ENCODE results near the gene CEP68.

DNA sequence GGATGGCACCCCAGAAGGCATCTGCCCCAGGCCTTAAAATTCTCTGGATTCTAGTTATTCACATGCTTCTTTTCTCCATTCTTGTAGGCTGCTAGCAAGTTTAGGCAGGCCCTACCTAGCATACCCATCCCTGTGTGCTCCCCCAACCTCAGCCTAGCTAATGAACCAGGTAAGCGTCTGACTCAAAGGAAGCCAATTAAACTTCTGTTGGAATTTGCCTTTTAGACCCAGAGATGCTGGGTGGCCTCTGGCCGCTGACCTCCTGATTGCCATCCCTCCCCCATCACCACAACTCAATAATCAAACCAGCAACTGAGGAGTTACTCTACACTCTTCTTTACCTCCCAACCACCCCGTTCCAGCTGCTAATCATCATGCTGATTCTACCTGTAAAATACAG is 19.0 kb upstream of the CEP68 start:
- TF ChIP-seq, protein P1, sequence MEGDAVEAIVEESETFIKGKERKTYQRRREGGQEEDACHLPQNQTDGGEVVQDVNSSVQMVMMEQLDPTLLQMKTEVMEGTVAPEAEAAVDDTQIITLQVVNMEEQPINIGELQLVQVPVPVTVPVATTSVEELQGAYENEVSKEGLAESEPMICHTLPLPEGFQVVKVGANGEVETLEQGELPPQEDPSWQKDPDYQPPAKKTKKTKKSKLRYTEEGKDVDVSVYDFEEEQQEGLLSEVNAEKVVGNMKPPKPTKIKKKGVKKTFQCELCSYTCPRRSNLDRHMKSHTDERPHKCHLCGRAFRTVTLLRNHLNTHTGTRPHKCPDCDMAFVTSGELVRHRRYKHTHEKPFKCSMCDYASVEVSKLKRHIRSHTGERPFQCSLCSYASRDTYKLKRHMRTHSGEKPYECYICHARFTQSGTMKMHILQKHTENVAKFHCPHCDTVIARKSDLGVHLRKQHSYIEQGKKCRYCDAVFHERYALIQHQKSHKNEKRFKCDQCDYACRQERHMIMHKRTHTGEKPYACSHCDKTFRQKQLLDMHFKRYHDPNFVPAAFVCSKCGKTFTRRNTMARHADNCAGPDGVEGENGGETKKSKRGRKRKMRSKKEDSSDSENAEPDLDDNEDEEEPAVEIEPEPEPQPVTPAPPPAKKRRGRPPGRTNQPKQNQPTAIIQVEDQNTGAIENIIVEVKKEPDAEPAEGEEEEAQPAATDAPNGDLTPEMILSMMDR (conservative IDR thresholded peaks at IDR 0.05; ENCODE audit: low read length): no peak
- TF ChIP-seq EZH2phosphoT487 (IDR thresholded peaks at IDR 0.05; ENCODE audit: borderline replicate concordance): no peak
